ENCODE data around the gene DAD1.

DNA sequence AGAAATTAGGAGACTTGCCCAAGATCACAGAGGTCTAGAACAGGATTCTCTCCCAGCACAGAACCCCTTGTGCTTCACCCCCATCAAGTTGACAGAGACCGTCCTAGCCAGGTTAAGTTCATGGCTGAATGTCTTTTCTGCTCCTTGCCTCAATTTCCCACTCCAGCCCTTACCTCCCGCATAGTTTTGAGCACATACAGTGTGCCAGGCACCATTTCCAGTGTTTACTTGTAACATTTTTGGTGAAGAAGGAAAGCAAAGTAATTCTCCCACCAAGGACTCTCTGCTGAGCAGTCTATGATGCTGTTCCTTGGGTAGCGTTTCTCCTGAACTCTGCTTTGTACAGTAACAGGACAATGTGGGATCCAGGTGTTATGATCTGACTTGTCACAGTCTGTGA lies 10.3 kb upstream of the DAD1 start:
- TF ChIP-seq POLR2A (IDR thresholded peaks at IDR 0.05; ENCODE audit: low read length) (no peak), GATA1 (IDR thresholded peaks at IDR 0.05; ENCODE audit: low read depth, low read length) (no peak)
